Measurements from ENCODE around the gene CPNE9. TPM values are rescaled to one million over a fixed set of nuclear protein-coding genes. Genes with fewer than 3 reads are reported as not detected.

The CPNE9 gene, protein sequence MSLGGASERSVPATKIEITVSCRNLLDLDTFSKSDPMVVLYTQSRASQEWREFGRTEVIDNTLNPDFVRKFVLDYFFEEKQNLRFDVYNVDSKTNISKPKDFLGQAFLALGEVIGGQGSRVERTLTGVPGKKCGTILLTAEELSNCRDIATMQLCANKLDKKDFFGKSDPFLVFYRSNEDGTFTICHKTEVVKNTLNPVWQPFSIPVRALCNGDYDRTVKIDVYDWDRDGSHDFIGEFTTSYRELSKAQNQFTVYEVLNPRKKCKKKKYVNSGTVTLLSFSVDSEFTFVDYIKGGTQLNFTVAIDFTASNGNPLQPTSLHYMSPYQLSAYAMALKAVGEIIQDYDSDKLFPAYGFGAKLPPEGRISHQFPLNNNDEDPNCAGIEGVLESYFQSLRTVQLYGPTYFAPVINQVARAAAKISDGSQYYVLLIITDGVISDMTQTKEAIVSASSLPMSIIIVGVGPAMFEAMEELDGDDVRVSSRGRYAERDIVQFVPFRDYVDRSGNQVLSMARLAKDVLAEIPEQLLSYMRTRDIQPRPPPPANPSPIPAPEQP
- total RNA-seq: not detected in 2 replicates

DNA sequence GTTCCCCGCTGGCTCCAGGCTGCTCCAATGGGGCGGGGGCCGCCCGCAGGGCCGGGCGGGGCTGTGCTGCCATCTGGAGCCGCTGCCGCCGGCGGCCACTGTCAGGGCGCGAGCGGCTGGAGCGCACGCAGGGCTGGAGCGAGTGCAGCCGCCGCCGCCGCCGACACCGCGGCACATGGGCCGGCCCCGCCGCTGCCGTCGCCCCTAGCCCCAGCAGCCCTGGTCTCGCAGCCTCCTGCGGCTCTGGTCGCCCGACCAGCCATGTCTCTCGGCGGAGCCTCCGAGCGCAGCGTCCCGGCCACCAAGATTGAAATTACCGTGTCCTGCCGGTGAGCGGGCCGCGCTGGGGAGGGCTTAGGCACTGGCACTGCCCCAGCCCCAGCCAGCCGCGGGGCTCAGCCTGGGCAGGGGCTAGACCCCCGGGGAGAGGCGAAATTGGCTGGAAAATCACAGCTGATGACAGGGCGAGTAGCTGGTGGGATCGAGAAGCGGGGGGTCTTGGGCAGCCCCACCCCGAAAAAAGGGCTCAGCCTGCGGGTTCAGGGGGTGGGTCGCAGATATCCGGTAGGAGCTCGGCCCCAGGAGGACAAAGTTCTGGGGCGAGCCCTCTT, at the start of gene CPNE9:
TSS of gene CPNE9 (plus strand) at position 98 of the 611 bp plus-strand sequence. CDS start at position 262, 164 bp downstream.
- DNase-seq (ENCODE audit: low read depth): no peak
- TF ChIP-seq, protein P1, sequence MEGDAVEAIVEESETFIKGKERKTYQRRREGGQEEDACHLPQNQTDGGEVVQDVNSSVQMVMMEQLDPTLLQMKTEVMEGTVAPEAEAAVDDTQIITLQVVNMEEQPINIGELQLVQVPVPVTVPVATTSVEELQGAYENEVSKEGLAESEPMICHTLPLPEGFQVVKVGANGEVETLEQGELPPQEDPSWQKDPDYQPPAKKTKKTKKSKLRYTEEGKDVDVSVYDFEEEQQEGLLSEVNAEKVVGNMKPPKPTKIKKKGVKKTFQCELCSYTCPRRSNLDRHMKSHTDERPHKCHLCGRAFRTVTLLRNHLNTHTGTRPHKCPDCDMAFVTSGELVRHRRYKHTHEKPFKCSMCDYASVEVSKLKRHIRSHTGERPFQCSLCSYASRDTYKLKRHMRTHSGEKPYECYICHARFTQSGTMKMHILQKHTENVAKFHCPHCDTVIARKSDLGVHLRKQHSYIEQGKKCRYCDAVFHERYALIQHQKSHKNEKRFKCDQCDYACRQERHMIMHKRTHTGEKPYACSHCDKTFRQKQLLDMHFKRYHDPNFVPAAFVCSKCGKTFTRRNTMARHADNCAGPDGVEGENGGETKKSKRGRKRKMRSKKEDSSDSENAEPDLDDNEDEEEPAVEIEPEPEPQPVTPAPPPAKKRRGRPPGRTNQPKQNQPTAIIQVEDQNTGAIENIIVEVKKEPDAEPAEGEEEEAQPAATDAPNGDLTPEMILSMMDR (IDR thresholded peaks at IDR 0.05; ENCODE audit: insufficient read depth, low read depth, low read length): no peak
- H3K4me3 ChIP-seq (ENCODE audit: low read depth, low read length): peak within 1 kb of the TSS; percentile 43

DNA sequence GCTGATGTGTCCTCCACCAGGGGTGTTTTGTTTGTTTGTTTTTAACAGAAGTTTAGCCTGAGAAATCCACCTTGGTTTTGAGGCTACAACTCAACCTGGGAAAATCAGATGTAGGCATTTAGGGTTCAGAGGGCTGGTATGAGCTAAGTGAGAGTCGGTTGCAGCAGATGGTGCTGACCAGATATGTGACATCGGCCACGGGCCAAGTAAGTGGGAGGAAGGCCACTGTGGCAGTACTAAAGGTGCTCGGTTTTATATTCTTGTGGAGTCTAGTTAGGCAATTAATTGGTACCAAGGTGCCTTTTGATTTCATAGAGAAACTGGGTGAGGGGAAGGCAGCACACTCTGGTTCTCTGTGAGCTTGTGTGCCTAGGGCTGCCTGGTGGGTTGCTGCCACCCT, 43.8 kb upstream of the CPNE9 start:
- no peak for DNase-seq (ENCODE audit: low read depth)
- no peak overlapping the region for H3K4me3 ChIP-seq (ENCODE audit: low read depth, low read length)
- TF ChIP-seq, protein P1 (IDR thresholded peaks at IDR 0.05; ENCODE audit: insufficient read depth, low read depth, low read length): no peak

DNA sequence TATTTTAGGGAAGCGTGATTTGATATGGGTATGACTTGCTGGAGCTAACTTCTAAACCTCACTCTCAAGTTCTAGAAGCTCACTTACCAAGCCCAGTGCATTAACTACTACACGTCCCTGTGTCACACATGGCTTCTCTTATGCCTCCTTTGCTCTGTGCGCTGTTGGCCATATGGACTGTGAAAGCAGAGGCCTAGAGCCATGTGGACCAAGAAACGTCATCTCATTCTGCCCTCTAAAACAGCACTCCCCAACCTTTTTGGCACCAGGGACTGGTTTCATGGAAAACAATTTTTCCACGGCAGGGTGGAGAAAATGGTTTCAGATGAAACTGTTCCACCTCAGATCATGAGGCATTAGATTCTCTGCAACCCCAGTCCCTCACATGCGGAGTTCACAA, 42.7 kb upstream of the CPNE9 start:
- DNase-seq (ENCODE audit: low read depth): no peak
- TF ChIP-seq, protein P1 (IDR thresholded peaks at IDR 0.05; ENCODE audit: insufficient read depth, low read depth, low read length): no peak
- H3K4me3 ChIP-seq (ENCODE audit: low read depth, low read length): no peak overlapping the region

DNA sequence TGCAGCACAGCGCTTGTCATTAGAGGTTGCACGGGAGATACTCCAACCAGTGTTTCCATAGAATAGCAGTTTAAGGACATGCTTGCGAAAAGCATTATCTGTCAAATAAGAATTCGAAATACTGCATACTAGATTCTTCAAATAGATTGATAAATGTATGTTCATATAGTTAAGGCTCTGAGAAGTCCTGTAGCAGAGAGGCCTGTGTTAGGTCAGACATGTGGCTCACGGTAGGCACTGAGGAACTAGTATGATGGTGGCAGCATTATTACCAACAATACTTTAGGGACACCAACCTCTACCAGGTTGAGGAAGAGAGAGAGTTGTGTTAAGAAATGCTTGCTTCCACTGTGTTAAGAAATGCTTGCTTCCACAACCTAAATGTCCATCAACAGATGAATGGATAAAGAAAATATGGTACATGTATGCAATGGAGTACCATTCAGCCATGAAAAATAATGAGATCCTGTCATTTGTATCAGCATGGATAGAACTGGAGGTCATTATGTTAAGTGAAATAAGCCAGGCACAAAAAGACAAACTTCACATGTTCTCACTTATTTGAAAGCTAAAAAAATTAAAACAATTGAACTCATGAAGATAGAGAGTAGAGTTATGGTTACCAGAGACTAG, 39.4 kb upstream of the CPNE9 start:
- DNase-seq (ENCODE audit: low read depth): no peak
- TF ChIP-seq, protein P1 (IDR thresholded peaks at IDR 0.05; ENCODE audit: insufficient read depth, low read depth, low read length): no peak
- H3K4me3 ChIP-seq (ENCODE audit: low read depth, low read length): no peak overlapping the region

DNA sequence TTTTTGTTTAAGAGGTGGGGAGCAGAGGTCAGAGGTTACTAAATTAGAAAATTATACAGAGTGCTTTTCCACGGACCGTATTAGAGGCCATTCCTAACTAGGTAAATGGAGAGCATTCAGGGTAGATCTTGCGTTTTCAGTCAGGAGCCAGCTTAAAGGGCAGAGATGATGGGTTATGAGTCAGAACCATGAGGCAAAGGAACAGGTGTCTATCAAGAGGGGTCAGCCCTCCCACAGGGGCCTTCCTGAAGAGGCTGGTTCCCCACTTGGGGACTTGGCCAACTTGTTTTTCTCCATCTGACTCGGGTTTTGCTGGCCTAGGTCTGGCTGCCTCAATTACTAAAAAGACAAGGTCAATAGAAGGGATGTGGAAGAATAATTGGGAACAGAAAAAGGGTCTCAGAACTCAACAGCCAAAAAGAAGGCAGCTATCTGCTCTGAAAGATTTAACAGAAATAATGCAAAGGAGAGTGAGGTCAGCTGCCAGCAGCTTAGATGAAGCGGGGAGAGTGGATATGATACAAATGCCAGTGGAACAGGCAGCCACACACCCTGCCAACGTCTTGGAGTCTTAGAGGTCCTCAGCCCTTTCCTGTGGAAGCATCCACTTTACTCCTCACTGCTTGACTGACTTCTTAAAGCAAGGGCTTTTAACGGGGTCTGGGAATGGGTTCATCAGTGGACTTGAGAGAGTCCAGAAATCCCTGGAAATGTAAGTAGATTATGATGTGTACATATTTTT, 36.8 kb upstream of the CPNE9 start:
- DNase-seq (ENCODE audit: low read depth): no peak
- TF ChIP-seq, protein P1 (IDR thresholded peaks at IDR 0.05; ENCODE audit: insufficient read depth, low read depth, low read length): no peak

DNA sequence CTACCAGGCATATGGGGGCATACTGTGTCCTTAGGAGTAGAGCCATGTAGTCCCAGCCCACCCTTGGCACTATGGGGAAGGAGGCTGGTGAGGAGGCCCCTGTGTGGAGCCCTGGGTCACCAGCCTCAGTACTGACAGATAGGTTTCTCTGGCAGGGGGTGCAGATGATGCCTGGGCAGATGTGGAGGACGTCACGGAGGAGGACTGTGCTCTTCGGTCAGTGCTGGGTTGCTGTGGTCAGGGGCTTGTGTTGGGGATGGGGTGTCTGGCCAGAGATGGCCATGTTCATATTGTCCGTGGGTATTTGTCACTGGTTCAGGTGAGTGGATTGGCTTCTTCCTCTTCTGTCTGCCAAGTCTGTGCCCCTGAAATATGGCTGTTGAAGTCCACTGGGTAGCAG, 34.4 kb upstream of the CPNE9 start:
- TF ChIP-seq, protein P1 (IDR thresholded peaks at IDR 0.05; ENCODE audit: insufficient read depth, low read depth, low read length): no peak
- no peak overlapping the region for H3K4me3 ChIP-seq (ENCODE audit: low read depth, low read length)
- no peak for DNase-seq (ENCODE audit: low read depth)

More for the DNA sequence above, 36.8 kb upstream of the CPNE9 start:
- no peak overlapping the region for H3K4me3 ChIP-seq (ENCODE audit: low read depth, low read length)
